Esophagus (tissue), 2 donors: ENCODE results near the gene GALNS. TPM values are rescaled to one million over a fixed set of nuclear protein-coding genes. Genes with fewer than 3 reads are reported as not detected.

ENCODE experiments used
- polyA plus RNA-seq, 2 donors: library from polyadenylated mRNA; stranded (reverse); fragments of 200-250 nt; gene quantifications; one replicate each; pipeline ENCODE4 v1.2.3, GENCODE V29; 2013
- donor health status: healthy with polysubstance abuse.
- donor health status: Bipolar disorder and iron deficiency.

GALNS gene
- polyA plus RNA-seq, 2 donors: 10.7 to 20.4 TPM

Other genes starting within 250 kb of the GALNS start
- under 1 TPM; 0.07 to 0.59 TPM for gene IL17C, start 218.4 kb downstream of the GALNS start, polyA plus RNA-seq
- gene CYBA, start 205.9 kb downstream of the GALNS start, polyA plus RNA-seq: 10 to 100 TPM; 58.5 to 67.8 TPM
- 100 to 1,000 TPM in 1 of 2 donors, 10 to 100 TPM in 1; 92.5 to 149 TPM for gene MVD, start 193.9 kb downstream of the GALNS start, polyA plus RNA-seq
- under 1 TPM; 0.24 to 0.28 TPM for gene SNAI3, start 170.4 kb downstream of the GALNS start, polyA plus RNA-seq
- 10 to 100 TPM in 1 of 2 donors, 1 to 10 TPM in 1; 5.2 to 11.7 TPM for gene RNF166, start 150.5 kb downstream of the GALNS start, polyA plus RNA-seq
- 10 to 100 TPM; 10.4 to 11.0 TPM for gene CTU2, start 150.4 kb downstream of the GALNS start, polyA plus RNA-seq
- 100 to 1,000 TPM; 102 to 172 TPM for gene PIEZO1, start 71.7 kb downstream of the GALNS start, polyA plus RNA-seq
- 1 to 10 TPM; 5.8 to 9.9 TPM for gene CDT1, start 53.2 kb downstream of the GALNS start, polyA plus RNA-seq
- 100 to 1,000 TPM; 137 to 223 TPM for gene APRT, start 45.0 kb downstream of the GALNS start, polyA plus RNA-seq
- 10 to 100 TPM; 42.8 to 44.1 TPM for gene TRAPPC2L, start 180 bp upstream of the GALNS start, polyA plus RNA-seq
- under 1 TPM; 0.04 to 0.14 TPM for gene PABPN1L, start 9.7 kb upstream of the GALNS start, polyA plus RNA-seq
- 1 to 10 TPM in 1 of 2 donors, under 1 TPM in 1; 0.93 to 1.4 TPM for gene CBFA2T3, start 120.3 kb upstream of the GALNS start, polyA plus RNA-seq
- 10 to 100 TPM; 14.1 to 22.3 TPM for gene ACSF3, start 236.9 kb upstream of the GALNS start, polyA plus RNA-seq